HCEC 1CT (cell line): ENCODE data around the gene MCCC1.
A peak's percentile ranks its signal among the peaks of the same experiment; 100 is the strongest.

Experiments
- DNase-seq: peaks from one replicate; pipeline ENCODE4 v3.0.0-alpha.2; 2017

Gene MCCC1

GRCh38 chr3:182979674-182980191, 119.6 kb downstream of the MCCC1 start:
- DNase-seq: peak; percentile 16

- no peak for DNase-seq
Measured at GRCh38 chr3:182979103-182979673, 120.1 kb downstream of the MCCC1 start.

- DNase-seq: no peak
Measured at GRCh38 chr3:182978387-182978786, 120.9 kb downstream of the MCCC1 start.

- peak; percentile 38 for DNase-seq
Measured at GRCh38 chr3:182973047-182973446, 126.2 kb downstream of the MCCC1 start.

- DNase-seq: no peak
Measured at GRCh38 chr3:182972387-182972786, 126.9 kb downstream of the MCCC1 start.

GRCh38 chr3:182971637-182972036, 127.7 kb downstream of the MCCC1 start:
- DNase-seq: no peak

GRCh38 chr3:182970811-182971418, 128.4 kb downstream of the MCCC1 start:
- DNase-seq: no peak

GRCh38 chr3:182969853-182970252, 129.4 kb downstream of the MCCC1 start:
- no peak for DNase-seq

GRCh38 chr3:182969277-182969676, 130.0 kb downstream of the MCCC1 start:
- peak; percentile 54 for DNase-seq

GRCh38 chr3:182967218-182968204, 131.8 kb downstream of the MCCC1 start:
- peak; percentile 6 for DNase-seq

GRCh38 chr3:182965861-182966366, 133.4 kb downstream of the MCCC1 start:
- DNase-seq: no peak
